8988T (cell line): ENCODE data around the gene KDM1B.

Source experiments
- DNase-seq: peaks from one replicate; pipeline ENCODE4 v3.0.0; 2011

The KDM1B gene

GRCh38 chr6:18235524-18235923, 80.3 kb downstream of the KDM1B start:
- no peak for DNase-seq

GRCh38 chr6:18237167-18237566, 81.9 kb downstream of the KDM1B start:
- no peak for DNase-seq

GRCh38 chr6:18240230-18240629, 85.0 kb downstream of the KDM1B start:
- DNase-seq = no peak

GRCh38 chr6:18241208-18242038, 86.2 kb downstream of the KDM1B start:
- DNase-seq = no peak

- no peak for DNase-seq
These were observed 87.0 kb downstream of the KDM1B start for GRCh38 chr6:18242062-18242851.

- DNase-seq = no peak
These were observed 88.2 kb downstream of the KDM1B start for GRCh38 chr6:18243302-18243893.

GRCh38 chr6:18244251-18244650, 89.0 kb downstream of the KDM1B start:
- no peak for DNase-seq

GRCh38 chr6:18245079-18245478, 89.9 kb downstream of the KDM1B start:
- DNase-seq = no peak

GRCh38 chr6:18245642-18246041, 90.4 kb downstream of the KDM1B start:
- DNase-seq = no peak

GRCh38 chr6:18246205-18246604, 91.0 kb downstream of the KDM1B start:
- DNase-seq = no peak

- no peak for DNase-seq
These were observed 91.8 kb downstream of the KDM1B start for GRCh38 chr6:18247002-18247401.

- no peak for DNase-seq
These were observed 93.5 kb downstream of the KDM1B start for GRCh38 chr6:18248698-18249097.

- no peak for DNase-seq
These were observed 94.0 kb downstream of the KDM1B start for GRCh38 chr6:18249271-18249670.

- DNase-seq = no peak
These were observed 98.4 kb downstream of the KDM1B start for GRCh38 chr6:18253635-18254034.

- DNase-seq = no peak
These were observed 99.6 kb downstream of the KDM1B start for GRCh38 chr6:18254793-18255192.

GRCh38 chr6:18259675-18260447, 104.6 kb downstream of the KDM1B start:
- no peak for DNase-seq

GRCh38 chr6:18260448-18261106, 105.4 kb downstream of the KDM1B start:
- DNase-seq = no peak

GRCh38 chr6:18261877-18262276, 106.7 kb downstream of the KDM1B start:
- no peak for DNase-seq

- no peak for DNase-seq
These were observed 107.6 kb downstream of the KDM1B start for GRCh38 chr6:18262702-18263417.

- DNase-seq = no peak
These were observed 108.4 kb downstream of the KDM1B start for GRCh38 chr6:18263418-18264218.
